ENCODE data around the gene DUSP3. TPM values are rescaled to one million over a fixed set of nuclear protein-coding genes. Genes with fewer than 3 reads are reported as not detected.
A peak's percentile ranks its signal among the peaks of the same experiment; 100 is the strongest.

The DUSP3 gene
- total RNA-seq, 2 experiments from 2014 or later, result 15.5 to 15.7 TPM

DNA sequence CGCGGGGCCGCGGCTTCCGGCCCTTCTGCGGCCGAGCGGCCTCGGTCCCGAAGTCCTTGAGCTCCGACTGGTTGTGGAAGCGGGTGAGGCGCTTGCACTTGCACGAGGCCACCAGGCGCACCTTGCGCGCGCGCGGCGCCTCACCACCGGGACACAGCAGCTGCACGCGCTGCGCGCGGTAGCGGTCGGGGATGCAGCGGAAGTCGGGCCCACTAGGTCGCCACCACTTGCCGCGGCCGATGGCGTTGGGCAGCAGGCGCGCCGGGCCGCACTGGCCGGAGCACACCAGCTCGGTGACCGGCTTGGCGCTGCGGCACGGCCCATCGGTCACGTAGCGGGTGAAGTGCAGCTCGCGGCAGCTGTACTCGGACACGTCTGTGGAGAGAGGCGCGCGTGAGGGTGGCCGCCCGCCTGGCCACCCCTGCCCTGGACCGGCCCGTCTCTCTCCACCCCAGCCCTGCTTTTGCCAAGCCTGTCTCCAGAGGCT lies 23.3 kb downstream of the DUSP3 start:
- peak; percentile 43 for ATAC-seq (ENCODE audit: low read depth)
- Mint-ChIP-seq H3K27ac (no peak overlapping the region), H3K4me1 (peaks cover 9% of the 10 kb centered on the region), H3K36me3 (no peaks in the 10 kb centered on the region), H3K9me3 (no peaks in the 10 kb centered on the region), H3K4me3 (no peak overlapping the region), H3K27me3 (peaks cover 56% of the 10 kb centered on the region)
- POLR2A ChIA-PET, result no interaction called here
- peak; percentile 59 for DNase-seq

DNA sequence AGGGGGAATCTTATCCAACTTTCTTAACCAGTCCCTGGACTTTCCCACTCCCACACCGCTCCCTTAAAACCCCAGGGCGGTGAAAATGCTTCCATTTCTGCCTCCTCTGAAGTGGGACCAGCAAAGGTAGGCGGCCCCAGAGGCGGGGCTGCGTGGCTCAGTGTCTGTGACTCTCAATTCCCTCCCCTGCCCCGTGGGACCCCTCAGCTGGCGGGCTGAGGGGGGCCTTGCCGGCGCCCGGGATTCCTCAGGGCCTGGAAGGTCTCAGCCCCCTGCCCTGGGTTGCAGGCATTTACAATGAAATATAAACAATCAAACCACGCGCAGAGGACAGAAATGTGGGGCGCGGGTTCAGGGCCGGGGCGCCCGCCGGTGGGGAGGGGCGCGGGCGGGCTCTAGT lies 23.8 kb downstream of the DUSP3 start:
- Mint-ChIP-seq H3K9me3 (no peaks in the 10 kb centered on the region), H3K4me3 (no peak overlapping the region), H3K4me1 (peaks cover 9% of the 10 kb centered on the region), H3K36me3 (no peaks in the 10 kb centered on the region), H3K27ac (no peak overlapping the region), H3K27me3 (peaks cover 59% of the 10 kb centered on the region)
- DNase-seq (no peak), ATAC-seq (ENCODE audit: low read depth) (no peak)
- POLR2A ChIA-PET, result no interaction called here

DNA sequence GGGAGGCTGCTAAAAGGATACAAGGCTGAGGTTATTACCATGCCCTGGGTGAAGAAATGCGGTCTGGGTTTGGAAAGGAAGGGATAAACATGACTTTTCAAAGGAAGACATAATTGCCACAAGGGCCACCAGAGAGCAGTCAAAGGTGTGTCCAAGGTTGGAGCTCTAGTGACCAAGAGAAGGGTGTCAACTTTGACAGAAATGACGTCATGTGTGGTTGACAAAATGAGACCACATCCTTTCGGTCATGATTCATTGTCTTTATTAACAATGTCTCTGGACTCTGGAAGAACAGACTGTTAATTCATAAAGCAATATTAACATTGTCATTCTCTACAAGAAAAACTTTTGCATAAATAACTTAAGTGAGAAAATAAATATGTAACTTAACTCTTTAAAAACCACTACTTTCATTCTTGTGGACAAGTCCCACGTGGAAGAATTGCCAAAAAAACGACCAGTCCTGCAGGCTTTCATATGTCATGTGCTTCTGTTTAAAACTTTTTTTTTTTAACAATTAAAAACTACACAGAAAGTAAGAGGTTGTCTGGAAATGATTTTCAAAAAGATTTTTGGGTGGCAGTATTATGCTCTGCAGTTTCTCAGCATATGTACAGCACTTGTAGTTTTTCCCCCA lies 25.2 kb downstream of the DUSP3 start:
- peaks cover 14% of the 10 kb centered on the region for H3K4me1 Mint-ChIP-seq
- H3K36me3 Mint-ChIP-seq, result no peaks in the 10 kb centered on the region
- POLR2A ChIA-PET, result no interaction called here
- no peak for DNase-seq
- no peaks in the 10 kb centered on the region for H3K9me3 Mint-ChIP-seq
- peaks cover 65% of the 10 kb centered on the region for H3K27me3 Mint-ChIP-seq
- no peak overlapping the region for H3K27ac Mint-ChIP-seq
- ATAC-seq (ENCODE audit: low read depth), result no peak
- H3K4me3 Mint-ChIP-seq, result no peak overlapping the region

- H3K4me3 Mint-ChIP-seq, result no peak overlapping the region
- no peak for ATAC-seq (ENCODE audit: low read depth)
- peaks cover 14% of the 10 kb centered on the region for H3K4me1 Mint-ChIP-seq
- H3K27me3 Mint-ChIP-seq, result peaks cover 63% of the 10 kb centered on the region
- H3K27ac Mint-ChIP-seq, result no peak overlapping the region
- DNase-seq, result no peak
- H3K9me3 Mint-ChIP-seq, result no peaks in the 10 kb centered on the region
- no peaks in the 10 kb centered on the region for H3K36me3 Mint-ChIP-seq
- POLR2A ChIA-PET, result no interaction called here
Observed at GRCh38 chr17:43750153-43750552, 28.6 kb downstream of the DUSP3 start.

GRCh38 chr17:43745541-43745940 lies 33.2 kb downstream of the DUSP3 start:
- Mint-ChIP-seq H3K27me3 (peaks cover 46% of the 10 kb centered on the region), H3K27ac (no peak overlapping the region), H3K36me3 (no peaks in the 10 kb centered on the region), H3K4me1 (peaks cover 5% of the 10 kb centered on the region), H3K9me3 (no peaks in the 10 kb centered on the region), H3K4me3 (no peak overlapping the region)
- POLR2A ChIA-PET, result no interaction called here
- DNase-seq, result no peak
- no peak for ATAC-seq (ENCODE audit: low read depth)

DNA sequence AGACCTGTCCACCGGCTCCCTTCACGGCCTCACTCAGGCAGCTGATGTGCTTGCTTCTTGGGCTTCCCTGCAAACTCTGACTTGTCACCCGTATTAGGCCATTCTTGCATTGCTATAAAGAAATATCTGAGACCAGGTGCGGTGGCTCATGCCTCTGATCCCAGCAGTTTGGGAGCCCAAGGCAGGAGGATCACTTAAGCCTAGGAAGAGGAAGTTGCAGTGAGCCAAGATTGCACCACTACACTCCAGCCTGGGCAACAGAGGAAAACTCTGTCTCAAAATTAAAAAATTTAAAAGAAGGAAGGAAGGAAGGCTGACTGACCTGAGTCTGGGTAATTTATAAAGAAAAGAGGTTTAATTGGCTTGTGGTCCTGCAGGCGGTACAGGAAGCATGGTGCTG lies 37.1 kb downstream of the DUSP3 start:
- Mint-ChIP-seq H3K4me3 (no peak overlapping the region), H3K27ac (no peak overlapping the region), H3K9me3 (no peaks in the 10 kb centered on the region), H3K27me3 (peaks cover 33% of the 10 kb centered on the region), H3K36me3 (no peaks in the 10 kb centered on the region), H3K4me1 (peaks cover 1% of the 10 kb centered on the region)
- ATAC-seq (ENCODE audit: low read depth), result no peak
- POLR2A ChIA-PET, result no interaction called here
- no peak for DNase-seq

GRCh38 chr17:43740541-43740940 lies 38.2 kb downstream of the DUSP3 start:
- H3K4me3 Mint-ChIP-seq, result no peak overlapping the region
- peaks cover 1% of the 10 kb centered on the region for H3K4me1 Mint-ChIP-seq
- H3K27me3 Mint-ChIP-seq, result peaks cover 26% of the 10 kb centered on the region
- no peak for ATAC-seq (ENCODE audit: low read depth)
- H3K36me3 Mint-ChIP-seq, result no peaks in the 10 kb centered on the region
- no peaks in the 10 kb centered on the region for H3K9me3 Mint-ChIP-seq
- no peak overlapping the region for H3K27ac Mint-ChIP-seq
- POLR2A ChIA-PET, result no interaction called here
- DNase-seq, result no peak

GRCh38 chr17:43737722-43738121 lies 41.1 kb downstream of the DUSP3 start:
- H3K36me3 Mint-ChIP-seq, result no peaks in the 10 kb centered on the region
- no peak for DNase-seq
- peaks cover 12% of the 10 kb centered on the region for H3K27me3 Mint-ChIP-seq
- H3K27ac Mint-ChIP-seq, result no peak overlapping the region
- POLR2A ChIA-PET, result no interaction called here
- H3K4me1 Mint-ChIP-seq, result peaks cover 1% of the 10 kb centered on the region
- H3K4me3 Mint-ChIP-seq, result no peak overlapping the region
- H3K9me3 Mint-ChIP-seq, result peaks cover 2% of the 10 kb centered on the region
- no peak for ATAC-seq (ENCODE audit: low read depth)

GRCh38 chr17:43736389-43736788 lies 42.4 kb downstream of the DUSP3 start:
- Mint-ChIP-seq H3K27me3 (peaks cover 12% of the 10 kb centered on the region), H3K9me3 (peaks cover 2% of the 10 kb centered on the region), H3K4me3 (no peak overlapping the region), H3K4me1 (peaks cover 1% of the 10 kb centered on the region), H3K27ac (no peak overlapping the region), H3K36me3 (no peaks in the 10 kb centered on the region)
- DNase-seq (no peak), ATAC-seq (ENCODE audit: low read depth) (no peak)
- POLR2A ChIA-PET, result no interaction called here

- H3K4me3 Mint-ChIP-seq, result no peak overlapping the region
- no peaks in the 10 kb centered on the region for H3K36me3 Mint-ChIP-seq
- H3K27me3 Mint-ChIP-seq, result peaks cover 16% of the 10 kb centered on the region
- H3K9me3 Mint-ChIP-seq, result peaks cover 2% of the 10 kb centered on the region
- H3K27ac Mint-ChIP-seq, result no peak overlapping the region
- DNase-seq (no peak), ATAC-seq (ENCODE audit: low read depth) (no peak)
- no peaks in the 10 kb centered on the region for H3K4me1 Mint-ChIP-seq
- POLR2A ChIA-PET, result no interaction called here
Observed at GRCh38 chr17:43734376-43734775, 44.4 kb downstream of the DUSP3 start.

DNA sequence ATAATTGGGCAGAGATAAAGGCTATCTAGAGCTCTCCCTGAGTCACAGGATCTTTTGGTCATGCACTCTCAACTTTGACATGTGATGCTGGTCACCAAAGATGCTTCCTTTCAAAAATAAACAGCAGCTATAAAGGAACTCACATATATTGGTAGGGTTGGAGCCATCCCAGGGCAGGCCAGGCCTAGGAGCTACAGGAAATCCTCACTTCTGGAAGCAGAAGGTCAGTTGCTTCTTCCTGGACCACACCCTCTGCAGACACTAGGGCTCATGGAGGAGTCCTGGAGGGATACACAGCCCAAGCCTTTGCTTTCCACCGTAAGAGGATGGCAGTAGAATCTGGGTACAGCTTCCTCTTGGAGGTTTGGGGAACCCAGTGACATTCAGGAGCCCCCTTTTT lies 44.8 kb downstream of the DUSP3 start:
- H3K27me3 Mint-ChIP-seq, result peaks cover 16% of the 10 kb centered on the region
- no peaks in the 10 kb centered on the region for H3K36me3 Mint-ChIP-seq
- no peaks in the 10 kb centered on the region for H3K4me1 Mint-ChIP-seq
- no peak overlapping the region for H3K4me3 Mint-ChIP-seq
- H3K27ac Mint-ChIP-seq, result no peak overlapping the region
- H3K9me3 Mint-ChIP-seq, result peaks cover 2% of the 10 kb centered on the region
- POLR2A ChIA-PET, result no interaction called here
- ATAC-seq (ENCODE audit: low read depth) (no peak), DNase-seq (no peak)

DNA sequence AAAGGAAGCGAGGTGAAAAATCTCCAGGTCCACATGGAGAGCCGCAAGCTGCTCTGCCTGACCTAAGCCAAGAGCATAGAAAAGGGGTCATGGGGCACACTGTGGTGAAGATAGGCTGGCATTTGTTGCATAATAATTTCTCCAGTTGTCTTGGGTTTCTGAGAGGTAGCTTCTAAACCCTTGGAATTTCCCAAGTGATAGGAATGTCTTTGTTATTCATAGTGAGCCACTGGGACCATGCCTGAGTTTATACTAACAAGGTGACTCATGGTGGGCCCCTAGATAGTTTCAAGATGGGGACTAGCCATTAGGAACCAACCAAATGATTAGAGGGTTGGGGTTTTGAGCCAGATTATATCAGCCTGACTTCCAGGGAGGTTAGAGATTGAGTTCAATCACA lies 45.8 kb downstream of the DUSP3 start:
- Mint-ChIP-seq H3K9me3 (peaks cover 2% of the 10 kb centered on the region), H3K27me3 (peaks cover 10% of the 10 kb centered on the region), H3K4me1 (no peaks in the 10 kb centered on the region), H3K27ac (no peak overlapping the region), H3K4me3 (no peak overlapping the region), H3K36me3 (no peaks in the 10 kb centered on the region)
- POLR2A ChIA-PET, result no interaction called here
- ATAC-seq (ENCODE audit: low read depth) (no peak), DNase-seq (no peak)

GRCh38 chr17:43728081-43728480 lies 50.7 kb downstream of the DUSP3 start:
- Mint-ChIP-seq H3K9me3 (no peaks in the 10 kb centered on the region), H3K4me1 (no peaks in the 10 kb centered on the region), H3K36me3 (no peaks in the 10 kb centered on the region), H3K4me3 (no peak overlapping the region), H3K27ac (no peak overlapping the region), H3K27me3 (peaks cover 6% of the 10 kb centered on the region)
- POLR2A ChIA-PET, result no interaction called here
- no peak for DNase-seq
- ATAC-seq (ENCODE audit: low read depth), result no peak

GRCh38 chr17:43723697-43724359 lies 54.9 kb downstream of the DUSP3 start:
- H3K27me3 Mint-ChIP-seq, result peaks cover 2% of the 10 kb centered on the region
- H3K4me1 Mint-ChIP-seq, result peaks cover 9% of the 10 kb centered on the region
- no peaks in the 10 kb centered on the region for H3K9me3 Mint-ChIP-seq
- no peaks in the 10 kb centered on the region for H3K36me3 Mint-ChIP-seq
- H3K27ac Mint-ChIP-seq, result no peak overlapping the region
- POLR2A ChIA-PET, result no interaction called here
- DNase-seq (no peak), ATAC-seq (ENCODE audit: low read depth) (no peak)
- H3K4me3 Mint-ChIP-seq, result no peak overlapping the region

Measured in activated naive CD8-positive, alpha-beta T cell treated with anti-CD3 and anti-CD28 coated beads, Interleukin-2, amount 10 ng/mL, durations not matched to agents 7 days and 5 days (primary cell).